Activated T-helper 1 cell treated with anti-CD3 and anti-CD28 coated beads, Interleukin-2, amount 50 U/mL, for 16 hours (primary cell): ENCODE results near the gene PRKAR2B.
A peak's percentile ranks its signal among the peaks of the same experiment; 100 is the strongest.

Experiments used
- DNase-seq, 2 donors: peaks; one replicate each; pipeline ENCODE4 v3.0.0-alpha.2; 2020; ENCODE audit warnings: low read depth in 1 of 2, low spot score in 1 of 2

The PRKAR2B gene

GRCh38 chr7:107173691-107174406 is 129.3 kb downstream of the PRKAR2B start:
- DNase-seq: no peak

- no peak for DNase-seq
Measured at GRCh38 chr7:107179326-107180164, 135.0 kb downstream of the PRKAR2B start.

- DNase-seq: peak; percentile 13 to 33
Measured at GRCh38 chr7:107180378-107180777, 135.9 kb downstream of the PRKAR2B start.

- no peak for DNase-seq
Measured at GRCh38 chr7:107181172-107181571, 136.7 kb downstream of the PRKAR2B start.

GRCh38 chr7:107185716-107186115 is 141.2 kb downstream of the PRKAR2B start:
- no peak for DNase-seq

GRCh38 chr7:107186240-107186639 is 141.7 kb downstream of the PRKAR2B start:
- no peak for DNase-seq

GRCh38 chr7:107187774-107188173 is 143.3 kb downstream of the PRKAR2B start:
- DNase-seq: no peak

GRCh38 chr7:107190090-107190489 is 145.6 kb downstream of the PRKAR2B start:
- no peak for DNase-seq

GRCh38 chr7:107194052-107194451 is 149.5 kb downstream of the PRKAR2B start:
- DNase-seq: no peak

GRCh38 chr7:107196834-107197610 is 152.5 kb downstream of the PRKAR2B start:
- no peak for DNase-seq

- DNase-seq: no peak
Measured at GRCh38 chr7:107201795-107202450, 157.4 kb downstream of the PRKAR2B start.

- no peak for DNase-seq
Measured at GRCh38 chr7:107203607-107204006, 159.1 kb downstream of the PRKAR2B start.

GRCh38 chr7:107206136-107206535 is 161.6 kb downstream of the PRKAR2B start:
- DNase-seq: no peak

- no peak for DNase-seq
Measured at GRCh38 chr7:107206706-107207105, 162.2 kb downstream of the PRKAR2B start.

GRCh38 chr7:107207459-107207858 is 163.0 kb downstream of the PRKAR2B start:
- DNase-seq: no peak

GRCh38 chr7:107208024-107208521 is 163.6 kb downstream of the PRKAR2B start:
- no peak for DNase-seq

- no peak for DNase-seq
Measured at GRCh38 chr7:107208563-107208962, 164.1 kb downstream of the PRKAR2B start.

- DNase-seq: no peak
Measured at GRCh38 chr7:107209565-107209964, 165.1 kb downstream of the PRKAR2B start.

GRCh38 chr7:107210400-107210799 is 165.9 kb downstream of the PRKAR2B start:
- no peak for DNase-seq
